TTC549 (cell line): ENCODE results near the gene BRD7.

Source experiments
- FAIRE-seq: peaks from 2 replicates; lab custom pipeline; 2012; peaks lifted over from hg19 to GRCh38; lab: Jason Lieb, UNC

Gene BRD7

DNA sequence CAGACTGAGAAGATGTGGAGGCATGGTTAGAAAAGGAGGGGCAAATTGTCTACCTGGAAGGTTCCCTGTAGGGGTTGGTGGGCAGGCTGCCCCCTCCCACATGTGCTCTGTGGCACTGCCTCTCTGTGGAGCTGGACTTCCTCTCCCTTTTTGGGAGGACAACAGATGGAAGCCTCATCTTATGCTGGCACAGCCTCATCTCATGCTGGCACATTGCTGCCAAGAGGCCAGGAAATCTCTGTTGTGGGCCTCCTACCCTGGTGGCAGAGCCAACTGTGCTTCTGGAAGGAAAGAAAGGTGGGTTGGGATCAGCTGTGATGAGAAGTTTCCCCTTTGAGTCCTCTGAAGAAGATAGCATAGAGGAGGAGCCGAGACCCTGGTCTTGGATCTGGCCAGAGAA lies 19.7 kb upstream of the BRD7 start:
- no peak for FAIRE-seq

DNA sequence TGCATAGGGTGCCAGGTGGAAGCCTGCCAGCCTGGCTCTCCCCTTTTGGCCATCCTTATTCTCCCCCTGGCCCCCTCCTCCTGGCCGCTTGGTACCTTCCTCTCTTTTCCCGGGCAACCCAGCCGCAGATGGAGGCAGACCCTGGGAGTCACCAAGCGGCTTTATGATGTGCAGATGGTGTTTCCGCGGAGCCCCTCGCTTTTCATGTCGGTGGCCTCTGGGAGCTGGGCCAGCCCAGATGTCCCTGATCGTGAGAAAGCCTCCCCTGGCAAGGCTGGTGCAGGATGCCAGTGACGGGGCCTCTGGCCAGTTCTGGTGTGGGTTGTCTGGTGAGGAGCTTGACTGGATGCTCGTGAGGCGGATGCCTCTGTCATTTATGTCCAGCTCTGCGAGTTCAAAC lies 18.0 kb upstream of the BRD7 start:
- FAIRE-seq, result no peak

DNA sequence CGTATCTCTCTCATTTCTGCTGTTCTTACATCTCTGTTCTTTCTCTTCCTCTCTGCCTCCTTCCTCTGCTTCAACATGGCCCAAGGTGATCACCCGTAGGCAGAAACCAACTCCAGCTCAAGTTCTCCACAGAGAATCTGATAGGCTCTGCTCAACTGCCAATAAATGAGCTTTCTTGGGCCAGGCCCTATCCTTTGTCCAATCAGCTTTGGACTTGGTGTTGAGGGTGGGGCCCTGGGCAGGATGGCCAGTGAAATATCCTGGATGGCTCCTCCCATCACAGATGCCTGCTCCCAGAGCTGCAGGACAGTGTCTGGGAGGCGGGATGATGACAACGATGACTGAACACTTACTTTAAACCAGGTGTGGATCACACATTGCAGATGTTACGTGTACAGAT lies 17.4 kb upstream of the BRD7 start:
- FAIRE-seq, result no peak

DNA sequence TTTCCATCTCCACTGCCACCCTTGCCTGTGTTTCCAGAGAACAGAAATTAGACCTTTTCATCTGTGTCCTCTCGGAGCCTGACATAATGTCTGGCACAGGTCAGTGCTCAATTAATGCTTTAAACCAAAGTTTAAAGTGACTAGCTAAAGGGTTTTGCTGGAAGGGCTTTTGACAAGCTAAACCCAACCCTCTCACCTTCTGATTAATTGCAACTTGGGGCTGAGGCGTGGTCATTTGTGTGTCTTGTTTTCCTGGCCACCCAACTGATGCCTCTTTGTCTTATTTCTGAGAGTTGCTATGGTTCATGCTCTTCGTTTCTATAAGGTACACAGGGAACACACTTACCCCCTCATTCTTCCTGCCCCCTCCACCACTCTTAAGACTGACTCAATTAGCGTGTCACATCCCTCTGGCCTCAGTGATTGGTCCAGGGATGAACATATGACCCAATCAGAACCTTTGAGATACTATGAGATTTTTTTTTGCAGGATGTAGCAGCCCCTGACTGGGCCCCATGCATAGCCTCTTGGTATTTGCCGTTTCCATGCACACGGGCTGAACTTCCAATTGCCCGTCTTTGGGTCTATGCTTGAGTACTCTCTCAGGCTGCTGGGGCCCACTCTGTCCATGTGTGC lies 15.8 kb upstream of the BRD7 start:
- no peak for FAIRE-seq

DNA sequence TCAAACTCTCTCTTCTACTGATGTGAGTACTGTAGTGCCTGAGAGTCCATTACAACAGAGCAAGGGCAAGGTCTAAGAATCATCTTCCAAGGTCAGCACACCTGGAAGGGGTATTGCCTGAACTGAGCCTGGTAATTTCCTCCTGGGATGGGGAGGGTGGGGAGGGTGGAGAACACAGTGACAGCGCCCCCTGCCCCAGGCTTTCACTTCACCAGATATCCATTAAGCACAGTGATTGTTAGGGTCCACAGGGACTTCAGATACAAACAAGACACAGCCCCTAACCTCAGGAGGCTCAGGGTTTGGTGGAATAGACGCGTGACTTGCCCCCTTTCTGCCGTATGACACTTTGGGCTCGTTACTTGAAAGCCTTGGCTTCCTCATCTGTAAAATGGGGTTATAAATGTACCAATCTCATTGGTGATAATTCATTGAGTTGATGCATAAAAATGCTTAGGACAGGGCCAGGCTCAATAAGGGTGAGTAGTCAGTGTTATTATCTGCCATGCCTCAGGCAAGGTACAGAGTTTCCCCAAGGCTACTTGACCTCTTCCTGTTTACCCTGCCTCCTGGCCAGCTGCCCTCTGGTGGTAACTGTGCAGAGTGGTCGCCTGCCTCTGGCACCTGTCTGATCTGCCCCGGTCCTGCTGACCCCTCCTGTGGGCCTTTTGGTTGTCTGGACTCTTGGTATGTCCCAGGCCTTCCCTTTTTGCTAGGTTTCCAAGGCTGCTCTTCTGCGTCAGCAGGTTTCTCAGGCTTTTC lies 13.1 kb upstream of the BRD7 start:
- FAIRE-seq, result no peak

DNA sequence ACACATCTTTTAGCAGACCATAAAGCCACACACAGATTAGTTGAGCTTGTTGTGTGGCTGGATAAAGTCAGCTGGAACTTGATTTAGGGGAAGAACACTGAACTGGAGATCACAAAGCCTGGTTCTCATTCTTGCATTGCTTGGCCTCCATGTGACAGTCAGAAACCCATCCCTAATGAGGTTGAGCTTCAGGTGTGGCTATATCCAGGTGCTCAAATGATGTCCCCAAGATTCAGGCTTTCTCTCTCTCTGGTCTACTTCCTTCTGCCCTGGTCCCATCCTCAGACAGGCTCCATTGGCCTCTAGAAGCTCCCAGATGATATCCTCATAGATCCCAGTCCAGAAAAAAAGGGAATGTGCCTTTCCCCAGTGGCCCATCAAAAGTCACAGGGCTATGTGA lies 9.6 kb upstream of the BRD7 start:
- FAIRE-seq, result no peak

DNA sequence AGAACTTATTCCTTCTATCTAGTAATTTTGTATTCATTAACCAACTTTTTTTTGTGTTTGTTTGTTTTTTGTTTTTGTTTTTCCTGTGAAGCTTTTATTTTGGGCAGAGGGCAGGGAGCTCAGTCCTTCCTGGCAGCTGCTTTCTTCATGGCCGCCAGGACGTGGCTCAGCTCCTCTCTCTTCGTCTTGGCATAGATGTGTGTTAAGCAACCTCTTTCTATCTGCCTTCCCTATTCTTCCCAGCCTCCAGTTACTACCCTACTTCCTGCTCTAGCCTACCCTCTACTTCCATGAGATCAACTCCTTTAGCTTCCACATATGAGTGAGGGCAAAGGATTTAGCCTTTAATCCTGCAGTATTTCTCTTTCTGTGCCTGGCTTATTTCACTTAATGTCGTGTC lies 8.2 kb upstream of the BRD7 start:
- FAIRE-seq, result no peak

DNA sequence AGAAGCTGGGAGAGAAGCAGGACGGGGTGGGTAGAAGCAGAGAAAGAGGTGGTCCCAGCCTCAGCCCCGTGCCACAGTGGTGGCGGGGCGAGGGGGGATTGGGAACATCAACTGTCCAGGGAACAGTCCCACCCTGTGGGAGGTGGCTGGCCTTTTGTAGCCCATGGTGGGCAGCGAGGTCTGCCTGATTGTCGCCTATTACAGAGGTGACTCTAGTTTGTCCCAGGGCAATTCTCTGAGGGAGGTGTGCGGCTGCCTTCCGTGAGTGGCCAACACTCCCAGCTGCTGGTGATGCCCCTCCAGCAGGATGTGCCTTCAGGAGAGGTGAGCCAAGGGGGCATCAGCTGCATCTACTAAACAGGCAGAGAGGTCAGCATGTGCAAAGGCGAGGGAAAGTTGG lies 5.0 kb upstream of the BRD7 start:
- no peak for FAIRE-seq

DNA sequence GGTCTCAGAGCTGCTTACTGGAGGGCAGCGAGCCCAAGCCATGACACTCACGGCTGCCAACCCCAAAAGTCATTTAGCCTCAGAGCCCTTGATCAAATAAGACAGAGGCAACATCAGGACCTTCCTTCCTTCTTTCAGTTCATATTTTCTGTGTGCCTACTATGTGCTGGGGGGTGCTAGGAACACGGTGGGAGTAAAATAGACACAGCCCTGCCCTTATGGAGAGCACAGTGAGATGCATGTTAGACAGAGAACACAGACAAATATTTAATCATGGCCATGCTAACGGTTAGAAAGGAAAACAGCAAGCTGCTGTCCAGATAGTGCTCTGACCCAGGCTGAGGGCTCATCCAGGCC lies 4.5 kb upstream of the BRD7 start:
- FAIRE-seq, result no peak

DNA sequence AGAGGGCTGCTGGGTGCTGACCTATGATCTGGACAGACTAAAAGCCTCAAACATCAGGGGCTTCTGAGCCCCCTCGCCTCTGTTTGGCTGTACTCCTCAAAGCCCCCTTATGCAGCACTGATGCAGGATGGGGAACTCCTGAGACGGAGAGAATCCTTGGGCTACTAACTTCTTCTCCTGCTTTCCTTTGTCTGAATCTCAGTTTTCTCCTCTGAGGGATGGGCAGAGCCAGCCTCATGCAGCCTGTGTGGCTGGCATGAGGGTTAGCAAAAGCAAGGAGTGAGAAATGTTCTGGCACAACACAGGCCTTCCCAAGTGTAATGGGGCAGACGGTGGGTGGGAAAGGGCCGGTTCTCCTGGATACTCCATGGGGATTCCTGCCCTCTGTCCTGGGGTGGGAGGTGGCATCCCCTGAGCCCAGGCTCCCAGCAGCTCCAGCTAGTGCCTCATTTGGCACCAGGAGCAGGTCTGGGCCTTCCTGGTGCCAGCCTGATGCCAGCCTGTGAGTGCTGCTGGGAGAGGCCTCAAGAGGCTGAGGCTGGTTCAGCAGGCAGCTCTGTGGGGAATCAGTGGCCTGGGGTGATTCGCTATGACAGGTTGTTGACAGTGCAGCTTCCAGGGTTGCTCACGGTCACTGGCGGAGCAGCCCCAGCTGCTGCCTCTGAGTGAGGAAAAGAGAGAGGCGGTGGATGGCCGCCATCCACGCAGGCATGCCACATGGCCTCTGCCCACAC lies 4.0 kb upstream of the BRD7 start:
- no peak for FAIRE-seq

DNA sequence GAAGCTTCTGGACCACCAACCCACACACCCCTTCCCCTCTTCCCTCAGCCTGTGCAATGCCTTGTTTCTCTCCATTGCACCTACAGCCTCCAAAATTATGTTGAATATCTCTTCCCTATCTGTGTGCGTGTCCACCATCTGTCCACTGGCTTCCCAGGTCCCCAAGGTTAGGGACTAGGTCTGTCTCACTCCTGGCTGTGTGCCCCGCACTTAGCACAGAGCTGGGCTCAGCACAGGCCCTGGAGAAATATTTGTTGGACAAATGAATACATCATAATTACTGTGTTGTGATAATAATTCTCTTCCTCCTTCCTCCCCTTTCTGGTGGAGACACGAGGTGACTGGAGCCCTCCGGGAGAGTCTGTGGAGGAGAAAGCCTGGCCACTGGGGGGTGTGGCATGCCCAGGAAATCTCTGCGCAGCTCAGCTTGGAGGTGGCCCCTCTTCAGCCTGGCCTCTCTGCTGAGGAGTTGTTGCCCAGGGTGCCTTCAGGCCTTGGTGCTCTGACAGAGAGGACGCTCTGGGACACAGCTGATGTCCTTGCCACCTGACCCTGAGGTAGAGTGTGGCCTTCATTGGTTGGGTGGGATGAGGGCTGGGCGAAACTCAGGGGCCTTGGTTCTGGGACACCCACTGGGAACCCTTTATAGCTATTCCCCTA lies 3.3 kb upstream of the BRD7 start:
- no peak for FAIRE-seq

DNA sequence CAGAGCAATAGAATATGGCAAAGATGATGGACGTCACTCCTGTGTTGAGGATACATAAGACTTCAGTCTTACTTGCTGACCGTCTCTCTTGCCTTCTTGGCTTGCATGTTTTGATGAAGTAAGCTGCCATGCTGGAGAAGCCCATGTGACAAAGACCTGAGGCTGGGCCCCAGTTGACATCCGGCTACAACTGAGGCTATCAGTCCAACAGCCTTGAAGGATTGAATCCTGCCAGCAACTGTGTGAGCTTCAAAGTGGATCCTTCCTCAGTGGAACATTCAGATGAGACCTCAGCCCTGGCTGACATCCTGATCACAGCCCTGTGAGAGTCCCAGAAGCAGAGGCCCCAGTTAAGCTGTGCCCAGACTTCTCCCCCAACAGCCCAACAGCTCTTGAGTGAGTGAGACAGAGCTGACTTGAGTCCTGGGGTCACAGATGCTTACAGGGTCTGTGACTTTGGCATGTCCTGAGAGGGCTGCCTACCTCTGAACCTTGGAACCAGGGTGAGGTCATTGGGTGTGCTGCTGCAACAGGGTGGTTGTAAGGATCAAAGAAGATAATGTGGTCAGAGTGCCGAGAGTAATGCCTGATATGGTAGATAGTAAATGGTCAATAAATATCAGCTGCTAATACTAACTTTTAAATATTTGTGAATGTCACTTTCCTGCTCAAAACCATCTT lies 2.4 kb upstream of the BRD7 start:
- FAIRE-seq, result no peak

DNA sequence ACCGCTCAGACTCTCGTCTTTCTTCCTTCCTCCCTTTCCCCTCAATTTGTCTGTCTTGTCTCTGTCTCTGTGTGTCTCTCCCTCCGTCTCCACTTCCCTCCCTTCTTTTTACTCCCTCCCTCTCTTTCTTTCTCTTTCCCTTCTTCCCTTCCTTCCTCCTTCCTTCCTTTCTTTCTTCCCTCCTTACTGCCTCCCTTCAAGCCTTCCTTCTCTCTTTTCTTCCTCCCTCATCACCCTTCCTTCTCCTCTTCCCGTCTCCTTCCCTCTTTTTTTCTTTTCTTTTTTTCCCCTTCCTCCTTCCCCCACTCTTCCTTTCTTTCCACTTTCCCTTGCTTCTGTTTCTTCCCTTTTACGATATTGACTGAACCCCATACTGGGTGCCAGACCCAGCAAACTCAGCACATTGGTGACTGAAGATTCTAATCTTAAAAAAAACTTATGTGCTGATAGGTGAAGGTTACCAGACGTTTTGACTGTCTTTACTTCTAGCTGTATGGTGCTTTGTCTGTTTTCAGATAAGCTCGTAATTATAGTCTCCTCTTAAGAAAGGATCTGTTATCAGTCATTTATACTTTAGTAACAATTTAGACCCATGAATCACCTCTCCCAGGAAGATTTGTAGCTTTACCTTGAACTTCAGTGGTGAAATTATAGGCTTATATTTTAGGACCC lies 481 bp upstream of the BRD7 start:
- no peak for FAIRE-seq

DNA sequence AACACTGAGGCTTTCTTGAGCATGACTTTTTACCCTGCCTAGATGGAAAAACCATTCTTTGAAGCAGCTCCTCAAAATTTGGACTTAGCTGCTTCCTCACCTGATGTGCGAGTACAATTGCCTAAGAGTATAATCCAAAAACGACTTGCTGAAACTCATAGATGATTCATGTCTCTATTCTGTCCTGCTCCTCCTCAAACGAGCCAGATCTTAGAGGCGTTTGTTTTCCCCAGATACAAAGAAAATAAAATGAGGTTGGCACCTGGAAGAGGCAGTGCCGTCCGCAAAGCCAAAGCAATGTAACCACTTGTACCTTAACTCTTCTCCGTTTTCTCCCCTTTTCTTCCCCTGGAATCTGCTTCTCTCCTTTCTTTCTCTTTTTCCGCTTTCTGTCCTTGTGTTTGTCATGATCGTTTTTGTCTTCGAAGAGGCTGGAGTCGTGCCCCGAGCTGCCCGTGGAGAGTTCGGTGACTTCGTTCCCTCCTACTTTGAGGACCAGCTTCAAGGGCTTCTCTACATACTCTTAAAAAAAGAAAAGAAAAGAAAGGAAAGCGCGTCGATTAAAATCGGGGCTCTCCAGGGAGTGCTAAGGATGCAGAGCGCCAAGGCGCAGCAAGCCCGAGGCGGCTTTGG lies 895 bp downstream of the BRD7 start:
- FAIRE-seq, result no peak

DNA sequence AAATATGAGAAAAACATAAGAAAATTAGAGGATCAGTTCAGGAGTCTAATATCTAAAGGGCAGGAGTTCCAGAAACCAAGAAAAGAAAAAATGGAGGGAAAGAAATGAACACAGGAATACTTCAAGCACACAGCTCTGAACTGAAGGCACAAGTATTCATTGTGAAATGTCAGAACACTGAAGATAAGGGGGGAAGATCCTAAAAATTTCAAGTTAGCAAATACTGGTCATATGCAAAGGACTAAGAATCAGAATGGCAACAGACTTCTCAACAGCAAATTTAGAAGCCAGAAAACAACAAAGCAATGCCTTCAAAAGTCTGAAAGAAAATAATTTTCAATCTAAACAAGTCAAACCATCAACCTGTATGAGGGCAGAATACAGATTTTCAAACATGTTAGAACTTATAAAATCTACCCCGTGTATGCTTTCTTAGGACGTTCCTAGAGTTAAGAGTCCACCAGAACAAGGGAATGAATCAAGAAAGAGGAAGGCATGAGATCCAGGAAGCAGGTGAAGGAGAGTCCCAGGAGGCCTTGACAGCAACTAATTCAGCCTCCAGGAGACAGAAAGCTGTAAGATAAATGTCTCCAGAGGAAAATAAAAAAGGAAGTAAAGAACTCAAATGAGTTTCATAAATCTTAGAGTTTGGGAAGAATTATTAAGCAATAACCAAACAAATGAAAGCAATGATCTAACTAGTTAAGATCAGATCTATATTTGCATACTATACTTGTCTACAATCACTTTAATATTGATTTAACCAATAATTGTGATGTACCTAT lies 2.8 kb downstream of the BRD7 start:
- no peak for FAIRE-seq

DNA sequence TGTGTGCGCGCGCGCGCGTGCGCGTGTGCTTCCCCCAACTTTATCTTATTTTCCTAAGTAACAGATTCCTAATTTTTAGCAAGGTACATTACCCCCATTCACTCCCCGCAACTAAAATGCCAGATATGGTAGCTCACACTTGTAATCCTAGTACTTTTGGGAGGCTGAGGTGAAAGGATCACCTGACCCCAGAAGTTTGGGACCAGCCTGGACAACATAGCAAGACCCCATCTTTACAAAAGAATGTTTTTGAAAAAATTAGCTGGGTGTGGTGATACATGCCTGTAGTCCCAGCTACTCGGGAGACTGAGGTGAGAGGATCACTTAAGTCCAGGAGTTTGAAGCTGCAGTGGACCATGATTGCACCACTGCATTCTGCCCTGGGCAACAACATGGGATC lies 5.1 kb downstream of the BRD7 start:
- no peak for FAIRE-seq

DNA sequence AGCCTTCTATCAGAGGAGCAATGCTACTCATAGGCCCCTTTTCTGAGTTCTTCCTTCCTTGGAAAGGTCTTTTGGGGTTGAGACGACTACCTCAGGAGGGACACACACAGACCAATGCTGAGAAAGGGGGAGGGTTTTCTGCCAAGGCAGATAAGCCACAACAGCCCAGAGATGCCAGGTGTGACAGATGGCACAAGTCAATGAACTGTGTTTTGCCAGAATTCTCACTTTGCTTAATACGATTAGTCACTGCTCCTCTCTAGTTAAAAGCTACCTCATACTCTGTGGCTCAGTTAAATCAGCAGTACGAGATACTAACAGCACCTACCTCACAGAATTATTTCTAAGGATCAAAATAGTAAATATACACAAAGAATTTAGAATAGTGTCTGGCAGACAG lies 8.0 kb downstream of the BRD7 start:
- FAIRE-seq, result no peak

DNA sequence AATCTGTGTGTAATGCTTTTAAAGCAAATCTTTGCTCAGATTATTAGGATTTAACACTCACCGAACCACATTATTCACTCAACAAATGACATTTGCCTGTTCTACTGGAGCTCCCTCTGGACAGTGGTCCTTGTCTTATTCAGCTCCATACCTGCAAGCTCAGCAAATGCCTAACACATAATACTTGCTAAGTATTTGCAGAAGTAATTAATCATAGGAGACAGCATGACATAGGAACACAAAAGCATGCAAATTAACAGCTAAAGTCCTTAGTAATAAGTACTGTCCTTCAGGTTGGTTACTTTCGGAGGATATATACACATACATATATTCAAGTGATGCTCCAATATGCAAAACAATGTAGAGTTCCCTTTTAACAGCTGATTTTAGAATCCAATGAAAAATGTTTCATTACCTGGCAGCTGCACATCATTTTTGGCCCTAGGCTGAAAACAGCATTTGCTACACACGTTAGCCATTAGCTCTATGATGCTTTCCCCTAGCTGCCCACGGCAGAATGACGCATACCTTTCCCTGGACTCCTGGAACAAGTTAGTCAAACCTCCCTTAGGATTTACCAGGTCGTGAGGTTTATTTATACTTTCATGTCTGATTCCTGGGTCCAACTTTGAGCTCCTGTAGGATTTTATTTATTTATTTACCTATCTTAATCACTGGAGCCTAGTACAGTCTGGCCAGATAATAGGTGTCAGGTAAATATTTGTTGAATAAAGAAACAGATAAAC lies 8.6 kb downstream of the BRD7 start:
- no peak for FAIRE-seq

DNA sequence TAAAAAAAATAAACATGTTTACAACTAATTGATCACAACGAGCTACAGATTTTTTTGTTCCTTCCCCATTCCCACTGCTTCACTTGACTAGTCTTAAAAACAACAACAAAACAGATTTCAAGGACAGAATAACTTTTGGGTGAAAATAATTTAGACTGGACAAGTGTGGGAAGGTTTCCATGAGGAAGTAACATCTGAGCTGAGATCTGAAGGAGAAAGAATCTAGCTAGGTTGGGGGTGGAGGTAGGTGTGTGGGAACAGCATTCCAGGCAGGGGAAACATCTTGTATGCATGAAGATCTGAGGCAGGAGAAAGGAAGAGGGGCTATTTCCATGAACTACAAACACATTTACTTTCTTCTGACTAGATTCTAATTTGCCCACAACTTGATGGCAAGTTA lies 9.2 kb downstream of the BRD7 start:
- no peak for FAIRE-seq
